HL-60 (cell line): ENCODE data around the gene PGBD1.

ENCODE experiments used
- CTCF ChIP-seq: IDR thresholded peaks from one replicate; pipeline ENCODE4 v1.5.1; 2011; ENCODE audit warnings: low read length, control low read depth, inconsistent platforms; ENCODE audit not compliant: insufficient read depth
- GABPA ChIP-seq: IDR thresholded peaks from 2 replicates; pipeline ENCODE4 v1.6.1; 2012; ENCODE audit warnings: low read depth
- REST ChIP-seq: IDR thresholded peaks from 2 replicates; pipeline ENCODE4 v1.6.1; 2012; ENCODE audit warnings: low read depth; ENCODE audit not compliant: insufficient replicate concordance

GRCh38 chr6:28340310-28341095 lies 59.1 kb downstream of the PGBD1 start:
- TF ChIP-seq CTCF (no peak), REST (no peak), GABPA (no peak)
